Neural progenitor cell (in vitro differentiated cells): Measurements from ENCODE around the gene MNS1. TPM values are rescaled to one million over a fixed set of nuclear protein-coding genes. Genes with fewer than 3 reads are reported as not detected.

Source experiments
- DNase-seq: peaks from one replicate; pipeline ENCODE4 v3.0.0-alpha.2; 2016; ENCODE audit warnings: low spot score
- H2AFZ ChIP-seq: fragments of 200-600 bp; sonication (generic); replicated peaks from 2 replicates; pipeline ENCODE4 v1.6.1; 2016; ENCODE audit warnings: antibody characterized with exemption
- H3F3A ChIP-seq: fragments of 200-600 bp; sonication (generic); 2 replicates; pipeline ENCODE4 v1.6.1; 2016; ENCODE audit warnings: antibody characterized with exemption, low read depth
- H3K27ac ChIP-seq: fragments of 200-600 bp; sonication (generic); 2 replicates; pipeline ENCODE4 v1.5.1; 2016; ENCODE audit warnings: mild to moderate bottlenecking
- H3K27me3 ChIP-seq: fragments of 200-600 bp; sonication (generic); 2 replicates; pipeline ENCODE4 v1.6.1; 2016; ENCODE audit warnings: mild to moderate bottlenecking, moderate library complexity
- H3K36me3 ChIP-seq: fragments of 200-600 bp; sonication (generic); 2 replicates; pipeline ENCODE4 v1.5.1; 2016
- H3K4me1 ChIP-seq: fragments of 200-600 bp; sonication (generic); 2 replicates; pipeline ENCODE4 v1.6.1; 2016; ENCODE audit warnings: mixed run types
- H3K4me2 ChIP-seq: fragments of 200-600 bp; sonication (generic); 2 replicates; pipeline ENCODE4 v1.6.1; 2016
- H3K4me3 ChIP-seq: fragments of 200-600 bp; sonication (generic); 2 replicates; pipeline ENCODE4 v1.5.1; 2016
- H3K79me2 ChIP-seq: fragments of 200-600 bp; sonication (generic); 2 replicates; pipeline ENCODE4 v1.6.1; 2016; ENCODE audit warnings: low read depth
- H3K9ac ChIP-seq: fragments of 200-600 bp; sonication (generic); 2 replicates; pipeline ENCODE4 v1.6.1; 2016
- H3K9me3 ChIP-seq: fragments of 200-600 bp; sonication (generic); 2 replicates; pipeline ENCODE4 v1.5.1; 2016; ENCODE audit warnings: low read depth
- H4K20me1 ChIP-seq: fragments of 200-600 bp; sonication (generic); 2 replicates; pipeline ENCODE4 v1.6.1; 2016; ENCODE audit warnings: low read depth
- H3K27ac Mint-ChIP-seq: 3 replicates; pipeline ENCODE4 v1.8.0; 2021; ENCODE audit warnings: mixed read lengths
- H3K27me3 Mint-ChIP-seq: 2 replicates; pipeline ENCODE4 v1.8.0; 2022; ENCODE audit warnings: low read depth, mild to moderate bottlenecking, inconsistent platforms, moderate library complexity, mixed read lengths; ENCODE audit not compliant: insufficient read depth
- H3K36me3 Mint-ChIP-seq: 3 replicates; pipeline ENCODE4 v1.8.0; 2021; ENCODE audit warnings: mixed read lengths
- H3K4me1 Mint-ChIP-seq: 3 replicates; pipeline ENCODE4 v1.8.0; 2021; ENCODE audit warnings: mixed read lengths
- H3K4me3 Mint-ChIP-seq: 3 replicates; pipeline ENCODE4 v1.8.0; 2021; ENCODE audit warnings: mild to moderate bottlenecking, moderate library complexity, mixed read lengths
- H3K9me3 Mint-ChIP-seq: 3 replicates; pipeline ENCODE4 v1.8.0; 2020; ENCODE audit warnings: mixed read lengths
- CTCF ChIP-seq: fragments of 200-600 bp; sonication (generic); IDR thresholded peaks from 2 replicates; pipeline ENCODE4 v1.5.1; 2017; ENCODE audit warnings: antibody characterized with exemption, mild to moderate bottlenecking
- EZH2 ChIP-seq: fragments of 200-600 bp; sonication (generic); IDR thresholded peaks from 2 replicates; pipeline ENCODE4 v1.6.1; 2017; ENCODE audit warnings: antibody characterized with exemption, mild to moderate bottlenecking, moderate library complexity
- EZH2phosphoT487 ChIP-seq: fragments of 200-600 bp; sonication (generic); IDR thresholded peaks from 2 replicates; pipeline ENCODE4 v1.6.1; 2017; ENCODE audit warnings: antibody characterized with exemption
- total RNA-seq: library from RNA; depleted of rRNA; stranded (reverse); fragments of >200 nt; gene quantifications from 2 replicates; pipeline ENCODE4 v1.2.3, GENCODE V29; 2015; ENCODE audit warnings: low replicate concordance

Gene MNS1
- total RNA-seq, 1 donor from 2014 or later: 6.2 TPM

- no peak overlapping the region for H2AFZ ChIP-seq
- H3K27ac ChIP-seq: no peak overlapping the region
- no peaks in the 10 kb centered on the region for H4K20me1 ChIP-seq
- no peaks in the 10 kb centered on the region for H3K36me3 ChIP-seq
- DNase-seq: no peak
- no peak overlapping the region for H3K4me3 Mint-ChIP-seq
- H3K79me2 ChIP-seq: no peaks in the 10 kb centered on the region
- no peaks in the 10 kb centered on the region for H3F3A ChIP-seq
- H3K27me3 ChIP-seq: no peaks in the 10 kb centered on the region
- no peaks in the 10 kb centered on the region for H3K27me3 Mint-ChIP-seq
- H3K36me3 Mint-ChIP-seq: peaks cover 4% of the 10 kb centered on the region
- H3K4me1 Mint-ChIP-seq: no peaks in the 10 kb centered on the region
- TF ChIP-seq CTCF: no peak
- no peak for TF ChIP-seq EZH2
- no peak for TF ChIP-seq EZH2phosphoT487
- no peaks in the 10 kb centered on the region for H3K9me3 Mint-ChIP-seq
- no peak overlapping the region for H3K9ac ChIP-seq
- H3K27ac Mint-ChIP-seq: no peak overlapping the region
- no peaks in the 10 kb centered on the region for H3K9me3 ChIP-seq
- no peak overlapping the region for H3K4me3 ChIP-seq
- no peaks in the 10 kb centered on the region for H3K4me1 ChIP-seq
- H3K4me2 ChIP-seq: no peak overlapping the region
Observed at GRCh38 chr15:56445746-56446145, 19.2 kb downstream of the MNS1 start.

GRCh38 chr15:56442354-56442753 is 22.6 kb downstream of the MNS1 start:
- no peaks in the 10 kb centered on the region for H3K79me2 ChIP-seq
- H3K4me3 ChIP-seq: no peak overlapping the region
- no peak for DNase-seq
- H3K27ac ChIP-seq: no peak overlapping the region
- H3K4me2 ChIP-seq: no peak overlapping the region
- H3K27ac Mint-ChIP-seq: no peak overlapping the region
- no peaks in the 10 kb centered on the region for H3K4me1 ChIP-seq
- no peaks in the 10 kb centered on the region for H3K27me3 ChIP-seq
- no peaks in the 10 kb centered on the region for H3K36me3 ChIP-seq
- H3K9me3 Mint-ChIP-seq: peaks cover 14% of the 10 kb centered on the region
- peaks cover 3% of the 10 kb centered on the region for H3K9me3 ChIP-seq
- no peaks in the 10 kb centered on the region for H3K27me3 Mint-ChIP-seq
- no peak overlapping the region for H2AFZ ChIP-seq
- no peaks in the 10 kb centered on the region for H3F3A ChIP-seq
- H3K36me3 Mint-ChIP-seq: peaks cover 12% of the 10 kb centered on the region
- H3K9ac ChIP-seq: no peak overlapping the region
- H4K20me1 ChIP-seq: no peaks in the 10 kb centered on the region
- no peaks in the 10 kb centered on the region for H3K4me1 Mint-ChIP-seq
- TF ChIP-seq EZH2 (no peak), CTCF (no peak)
- H3K4me3 Mint-ChIP-seq: no peak overlapping the region

GRCh38 chr15:56440214-56440770 is 24.6 kb downstream of the MNS1 start:
- peaks cover 3% of the 10 kb centered on the region for H3K9me3 ChIP-seq
- TF ChIP-seq EZH2 (no peak), CTCF (no peak), EZH2phosphoT487 (no peak)
- H3K4me3 Mint-ChIP-seq: no peak overlapping the region
- no peaks in the 10 kb centered on the region for H3K79me2 ChIP-seq
- H3K4me1 Mint-ChIP-seq: no peaks in the 10 kb centered on the region
- H3K27me3 ChIP-seq: no peaks in the 10 kb centered on the region
- peaks cover 25% of the 10 kb centered on the region for H3K9me3 Mint-ChIP-seq
- no peak overlapping the region for H3K4me3 ChIP-seq
- H3K36me3 ChIP-seq: no peaks in the 10 kb centered on the region
- no peaks in the 10 kb centered on the region for H3K4me1 ChIP-seq
- H4K20me1 ChIP-seq: no peaks in the 10 kb centered on the region
- peaks cover 27% of the 10 kb centered on the region for H3K36me3 Mint-ChIP-seq
- no peak overlapping the region for H2AFZ ChIP-seq
- no peak overlapping the region for H3K4me2 ChIP-seq
- no peak for DNase-seq
- H3K27ac ChIP-seq: no peak overlapping the region
- no peaks in the 10 kb centered on the region for H3F3A ChIP-seq
- no peaks in the 10 kb centered on the region for H3K27me3 Mint-ChIP-seq
- H3K27ac Mint-ChIP-seq: no peak overlapping the region
- H3K9ac ChIP-seq: no peak overlapping the region
